ENCODE measurements around the gene IDS.
"Not testable (repeated sequence)": the region's sequence is repeated elsewhere in the genome, so short reads cannot be mapped to it uniquely, and the experiment has no call there.

The IDS gene

GRCh38 chrX:149504915-149505651, at the start of gene IDS:
TSS of gene IDS (minus strand) at chrX:149505306. CDS start at chrX:149505137, 169 bp downstream.
- peak; percentile 73 for DNase-seq (ENCODE audit: low read depth)

GRCh38 chrX:149551939-149552248, 46.8 kb upstream of the IDS start:
- not testable (repeated sequence) for DNase-seq (ENCODE audit: low read depth)

- DNase-seq (ENCODE audit: low read depth): not testable (repeated sequence)
These were observed 46.3 kb upstream of the IDS start for GRCh38 chrX:149551245-149551938.

GRCh38 chrX:149550454-149550853, 45.3 kb upstream of the IDS start:
- not testable (repeated sequence) for DNase-seq (ENCODE audit: low read depth)

- DNase-seq (ENCODE audit: low read depth): not testable (repeated sequence)
These were observed 44.6 kb upstream of the IDS start, which contains the start of gene HSFX3 for GRCh38 chrX:149549701-149550100. TSS of gene HSFX3 (minus strand) at chrX:149549924. CDS start at chrX:149549852, 72 bp downstream.

GRCh38 chrX:149547782-149548181, 42.7 kb upstream of the IDS start:
- DNase-seq (ENCODE audit: low read depth): not testable (repeated sequence)

- DNase-seq (ENCODE audit: low read depth): not testable (repeated sequence)
These were observed 41.9 kb upstream of the IDS start for GRCh38 chrX:149546962-149547361.

GRCh38 chrX:149545545-149546543, 40.7 kb upstream of the IDS start:
- not testable (repeated sequence) for DNase-seq (ENCODE audit: low read depth)

- DNase-seq (ENCODE audit: low read depth): no peak
These were observed 36.5 kb upstream of the IDS start for GRCh38 chrX:149541521-149542047.

GRCh38 chrX:149540621-149541520, 35.8 kb upstream of the IDS start, which contains the start of gene EOLA1:
TSS of gene EOLA1 (plus strand) at chrX:149541012. CDS start at chrX:149545631, 4,619 bp downstream.
- DNase-seq (ENCODE audit: low read depth): peak; percentile 77

- peak; percentile 78 for DNase-seq (ENCODE audit: low read depth)
These were observed 35.1 kb upstream of the IDS start for GRCh38 chrX:149540131-149540620.

- peak; percentile 69 for DNase-seq (ENCODE audit: low read depth)
These were observed 34.4 kb upstream of the IDS start for GRCh38 chrX:149539283-149540130.

GRCh38 chrX:149537474-149537873, 32.4 kb upstream of the IDS start:
- DNase-seq (ENCODE audit: low read depth): not testable (repeated sequence)

- not testable (repeated sequence) for DNase-seq (ENCODE audit: low read depth)
These were observed 30.0 kb upstream of the IDS start for GRCh38 chrX:149534926-149535602.

- not testable (repeated sequence) for DNase-seq (ENCODE audit: low read depth)
These were observed 28.9 kb upstream of the IDS start for GRCh38 chrX:149533999-149534398.

GRCh38 chrX:149532868-149533267, 27.8 kb upstream of the IDS start:
- not testable (repeated sequence) for DNase-seq (ENCODE audit: low read depth)

GRCh38 chrX:149531599-149531998, 26.5 kb upstream of the IDS start:
- no peak for DNase-seq (ENCODE audit: low read depth)

GRCh38 chrX:149528381-149528780, 23.3 kb upstream of the IDS start:
- DNase-seq (ENCODE audit: low read depth): no peak

- no peak for DNase-seq (ENCODE audit: low read depth)
These were observed 22.6 kb upstream of the IDS start for GRCh38 chrX:149527705-149528104.
